Glomerular endothelial cell (primary cell): ENCODE measurements around the gene SLC10A7. TPM values are rescaled to one million over a fixed set of nuclear protein-coding genes. Genes with fewer than 3 reads are reported as not detected.

ENCODE experiments used
- DNase-seq: peaks from one replicate; pipeline ENCODE4 v3.0.0-alpha.2; 2011; ENCODE audit warnings: low read depth, low spot score; ENCODE audit errors: extremely low read depth
- total RNA-seq: library from RNA; depleted of rRNA; stranded (reverse); fragments of >200 nt; gene quantifications from 2 replicates; pipeline ENCODE4 v1.2.3, GENCODE V29; 2015

The SLC10A7 gene
- total RNA-seq, 1 donor from 2014 or later = 12.4 TPM

DNA sequence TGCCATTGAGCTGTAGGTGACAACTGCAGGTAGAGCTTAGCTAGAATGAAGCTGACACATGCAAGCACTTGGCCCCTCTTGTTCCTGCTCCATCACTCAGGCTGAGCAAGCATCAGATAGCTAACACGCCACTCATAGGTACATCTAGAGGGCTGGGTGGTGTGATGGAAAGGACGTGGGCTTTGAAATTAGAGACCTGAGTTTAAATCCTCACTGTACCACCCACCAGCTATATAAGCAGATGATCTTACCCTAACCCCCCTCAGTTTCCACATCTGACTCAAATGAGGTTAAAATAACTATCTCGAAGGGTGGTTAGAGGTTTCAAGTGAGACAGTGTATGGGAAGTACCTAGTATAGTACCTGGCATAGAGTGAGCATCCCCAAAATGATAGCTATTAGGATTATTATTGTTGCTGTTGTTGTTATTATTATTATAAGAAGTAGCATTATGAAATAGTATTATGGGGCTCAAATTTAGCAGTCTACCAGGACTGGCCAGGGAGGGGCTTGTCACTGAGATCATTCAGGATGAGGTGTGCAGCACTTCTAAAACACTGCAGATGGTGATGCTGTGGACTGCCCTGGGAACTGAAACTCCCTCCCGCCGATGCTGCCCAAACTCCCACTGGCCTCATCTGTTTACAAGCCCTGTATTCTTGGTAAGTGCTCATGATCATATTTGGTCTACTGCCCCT lies 248.4 kb downstream of the SLC10A7 start:
- DNase-seq = no peak

GRCh38 chr4:146271466-146271865 lies 250.3 kb downstream of the SLC10A7 start:
- DNase-seq = no peak

GRCh38 chr4:146269228-146269653 lies 252.5 kb downstream of the SLC10A7 start:
- no peak for DNase-seq

DNA sequence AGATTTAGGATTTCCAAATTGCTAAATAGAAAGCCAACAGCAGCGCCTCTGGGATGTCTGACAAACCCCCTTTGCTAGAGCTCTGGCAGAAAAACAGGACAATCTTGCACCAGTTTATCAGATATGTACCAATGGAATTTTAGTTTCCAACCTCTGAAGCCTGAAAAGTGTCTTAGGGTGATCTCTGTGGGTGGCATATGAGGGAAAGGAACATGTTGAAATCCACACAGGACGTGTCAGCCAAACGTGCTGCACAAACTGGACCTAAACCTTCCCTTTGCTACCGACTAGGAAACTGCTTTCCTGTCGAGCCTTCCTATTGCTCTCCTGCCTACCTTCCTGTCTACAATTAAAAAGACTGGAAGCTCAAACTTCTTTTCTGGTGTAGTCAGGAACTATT lies 253.9 kb downstream of the SLC10A7 start:
- DNase-seq = no peak

GRCh38 chr4:146265950-146266490 lies 255.7 kb downstream of the SLC10A7 start:
- DNase-seq = no peak

DNA sequence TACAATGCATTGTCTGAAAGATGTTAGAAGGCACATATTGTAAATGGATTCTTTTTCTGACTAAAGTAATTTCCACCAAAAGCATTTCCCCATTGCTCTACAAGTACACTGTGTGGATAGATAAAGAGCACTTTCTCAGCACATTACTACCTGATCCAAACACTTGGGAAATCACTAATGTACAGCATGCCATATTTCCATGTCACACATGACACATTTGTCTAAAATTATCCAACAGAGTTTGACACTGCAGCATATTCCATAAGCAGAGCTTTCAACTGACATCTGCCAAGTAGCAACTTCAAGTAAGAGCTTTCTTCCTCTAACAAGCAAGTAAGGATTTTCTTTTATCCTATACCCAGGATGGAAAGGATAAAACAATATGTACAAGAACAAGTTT lies 257.9 kb downstream of the SLC10A7 start:
- no peak for DNase-seq

- DNase-seq = no peak
Observed at GRCh38 chr4:146261041-146261440, 260.7 kb downstream of the SLC10A7 start.

GRCh38 chr4:146260521-146260920 lies 261.2 kb downstream of the SLC10A7 start:
- no peak for DNase-seq

DNA sequence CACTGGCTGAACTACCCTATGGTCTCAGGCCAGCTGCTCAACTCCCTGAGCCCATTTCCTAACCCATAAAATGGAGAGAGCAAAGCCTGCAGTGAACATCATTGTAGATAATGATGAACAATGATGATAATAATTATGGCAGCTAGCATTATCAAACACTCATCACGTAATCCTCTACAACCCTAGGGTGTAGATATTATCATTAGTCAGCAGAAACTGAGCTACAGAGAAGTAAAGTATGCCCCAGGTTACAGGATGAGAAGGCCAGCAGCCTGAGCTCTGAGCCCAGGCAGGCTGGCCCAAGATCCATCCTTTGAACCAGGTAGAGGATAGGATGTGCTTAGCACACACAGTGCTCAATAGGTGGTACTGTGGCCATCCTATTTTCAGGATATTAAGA lies 264.2 kb downstream of the SLC10A7 start:
- no peak for DNase-seq

DNA sequence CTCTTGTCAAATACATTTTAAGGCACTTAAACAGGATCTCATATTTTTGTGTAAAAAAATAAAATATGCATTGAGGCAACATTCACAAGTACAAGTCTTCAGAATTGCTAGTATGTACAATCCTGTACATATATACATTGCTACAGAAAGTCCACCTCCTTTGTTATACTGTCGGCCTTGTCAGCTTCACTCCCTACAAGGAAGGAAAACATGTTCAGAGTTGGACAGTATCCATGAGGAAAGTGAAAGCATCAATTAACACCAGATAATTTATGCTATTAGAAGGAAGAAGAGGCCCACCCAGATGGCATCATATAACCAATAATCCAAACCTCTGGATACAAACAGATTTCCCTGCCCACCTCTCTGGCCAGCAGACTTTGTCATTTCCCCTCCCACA lies 265.4 kb downstream of the SLC10A7 start:
- no peak for DNase-seq

DNA sequence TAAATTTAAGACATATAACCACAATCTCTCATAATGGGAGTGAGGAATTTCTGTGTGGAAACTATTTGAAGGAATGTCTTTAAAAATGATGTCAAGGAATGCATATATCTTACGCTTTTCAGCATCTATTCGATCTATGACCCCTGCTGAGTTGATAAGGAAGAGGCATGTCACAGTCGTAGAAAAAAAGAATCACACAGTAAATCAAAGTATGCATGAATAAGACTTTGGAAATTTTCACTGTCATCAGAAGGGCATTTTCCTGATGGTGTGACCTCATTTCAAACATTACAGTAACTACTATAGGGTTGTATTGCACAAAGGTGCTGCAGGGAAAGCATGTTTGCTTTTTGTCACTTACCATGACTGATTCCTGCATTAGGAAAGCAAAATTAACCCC lies 265.9 kb downstream of the SLC10A7 start:
- DNase-seq = no peak

DNA sequence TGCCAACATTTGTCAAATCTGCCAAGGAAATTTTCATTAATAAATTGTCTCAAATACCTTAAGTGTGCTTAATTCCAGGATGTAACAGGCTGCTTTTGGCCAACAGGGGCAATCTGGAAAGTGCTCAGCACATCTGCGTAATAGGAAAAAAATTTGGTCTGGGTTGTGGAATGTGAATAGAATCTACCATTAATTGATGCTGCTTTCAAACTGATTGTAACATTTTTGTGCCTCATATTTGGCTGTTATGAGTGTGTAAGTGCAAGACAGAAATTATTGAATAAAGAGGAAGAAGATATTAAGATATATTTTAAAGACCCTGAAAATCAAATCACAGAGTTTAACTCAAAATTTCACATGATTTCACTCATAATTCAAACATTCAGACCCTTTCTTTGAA lies 266.3 kb downstream of the SLC10A7 start:
- no peak for DNase-seq

- DNase-seq = no peak
Observed at GRCh38 chr4:146252969-146253611, 268.6 kb downstream of the SLC10A7 start.

GRCh38 chr4:146247356-146247755 lies 274.4 kb downstream of the SLC10A7 start:
- DNase-seq = no peak

- DNase-seq = no peak
Observed at GRCh38 chr4:146246381-146246780, 275.4 kb downstream of the SLC10A7 start.

DNA sequence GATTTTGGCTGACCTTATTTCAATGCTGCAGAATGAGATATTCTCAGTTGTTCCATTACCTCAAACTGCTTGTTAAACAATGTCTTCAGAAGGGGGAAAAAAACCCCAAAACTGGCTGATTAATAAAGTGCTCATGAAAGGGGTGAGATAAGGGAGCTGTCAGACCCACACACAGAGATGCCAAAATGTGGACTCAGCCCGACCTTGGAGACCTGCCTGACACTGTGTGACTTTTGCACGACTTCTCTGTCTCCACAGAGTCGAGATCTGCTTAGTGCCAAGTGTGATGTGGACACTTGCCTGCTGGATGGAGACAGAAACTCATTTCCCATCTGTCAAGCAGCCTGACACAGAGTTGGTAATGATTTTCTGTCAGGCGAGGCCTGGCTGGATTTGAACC lies 275.9 kb downstream of the SLC10A7 start:
- DNase-seq = no peak

GRCh38 chr4:146245246-146245645 lies 276.5 kb downstream of the SLC10A7 start:
- no peak for DNase-seq

GRCh38 chr4:146244496-146244895 lies 277.2 kb downstream of the SLC10A7 start:
- no peak for DNase-seq

DNA sequence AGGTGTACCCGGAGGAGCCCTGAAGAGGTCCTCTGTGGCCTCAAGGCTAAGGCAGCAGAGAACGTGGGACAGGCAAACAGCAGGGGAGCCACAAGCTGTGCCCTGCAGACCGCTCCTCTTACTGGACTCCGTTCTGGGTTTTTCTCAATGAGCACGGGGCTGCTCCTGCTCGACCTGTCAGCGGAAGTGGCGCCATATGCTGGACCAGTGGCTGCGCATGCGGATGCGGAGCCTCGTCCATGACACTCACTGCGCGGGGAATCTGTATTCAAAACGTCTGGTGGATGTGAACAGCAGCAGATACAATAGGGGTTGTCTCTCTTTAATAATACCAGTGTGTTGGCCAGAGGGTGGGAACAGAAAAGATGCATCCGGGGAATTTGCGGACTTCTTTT lies 277.9 kb downstream of the SLC10A7 start:
- no peak for DNase-seq

DNA sequence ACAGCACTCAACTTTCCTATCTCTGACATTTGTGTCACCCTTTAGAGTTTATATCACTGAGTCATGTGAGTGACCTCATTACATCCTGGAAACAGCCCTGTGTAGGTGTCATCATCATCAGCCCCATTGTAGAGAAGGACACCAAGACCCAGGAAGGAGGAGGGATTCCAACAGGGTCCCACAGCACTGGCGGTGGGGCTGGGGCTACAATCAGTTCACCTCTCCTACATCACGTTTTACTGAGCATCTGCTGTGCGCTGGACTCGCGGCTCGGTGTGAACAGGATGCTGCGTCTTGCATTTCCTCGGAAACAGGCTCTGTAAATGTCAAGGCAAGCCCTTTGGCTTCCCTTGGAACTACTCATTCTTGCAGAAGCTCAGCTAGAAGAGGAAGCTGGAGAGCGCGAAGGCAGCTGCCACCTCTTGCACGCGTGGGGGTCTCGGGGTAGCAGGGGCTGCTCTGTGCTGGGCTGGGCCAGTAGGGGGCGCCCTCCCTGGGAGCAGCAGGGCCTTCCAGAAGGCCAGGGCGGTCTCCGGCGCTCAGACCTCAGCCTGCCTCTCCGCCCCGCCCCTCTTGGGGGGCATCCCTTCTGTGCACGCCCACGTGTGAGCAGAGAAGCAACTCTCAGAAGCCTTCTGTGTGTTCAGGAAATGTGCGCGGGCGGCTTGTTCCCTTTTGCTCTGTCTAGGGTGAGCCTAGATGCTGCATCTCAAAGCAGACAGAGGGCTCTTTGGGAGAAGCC lies 278.4 kb downstream of the SLC10A7 start:
- DNase-seq = peak; percentile 39

GRCh38 chr4:146238107-146238506 lies 283.6 kb downstream of the SLC10A7 start:
- DNase-seq = no peak

GRCh38 chr4:146237092-146237491 lies 284.6 kb downstream of the SLC10A7 start:
- DNase-seq = no peak
